Mammary epithelial cell (primary cell): ENCODE results near the gene ANXA2R.

ENCODE experiments used
- CTCF ChIP-seq, 2 donors: IDR thresholded peaks in 1 of 2; conservative IDR thresholded peaks in 1 of 2; 2 replicates each; pipeline ENCODE4 v1.5.1; 2011 to 2012; ENCODE audit warnings: inconsistent platforms in 2 of 2, low read length in 2 of 2, mild to moderate bottlenecking in 2 of 2, control low read depth in 1 of 2, low read depth in 1 of 2; ENCODE audit not compliant: insufficient read depth in 1 of 2; ENCODE audit errors: extremely low read depth in 1 of 2
- EZH2 ChIP-seq: IDR thresholded peaks from 2 replicates; pipeline ENCODE4 v1.6.1; 2012; ENCODE audit warnings: low read length, inconsistent platforms, borderline replicate concordance

- no peak for TF ChIP-seq CTCF (conservative IDR thresholded peaks at IDR 0.05 in 1 of 2, IDR thresholded peaks at IDR 0.05 in 1 of 2; ENCODE audit: extremely low read depth in 1 of 2, insufficient read depth in 1 of 2, low read depth in 1 of 2, low read length in 2 of 2)
- no peak for TF ChIP-seq EZH2
Observed at GRCh38 chr5:43074987-43075318, 34.8 kb upstream of the ANXA2R start.
